Left lung (tissue), 10 donors: Measurements from ENCODE around the gene CLHC1. TPM values are rescaled to one million over a fixed set of nuclear protein-coding genes. Genes with fewer than 3 reads are reported as not detected.
"Not testable (repeated sequence)": the region's sequence is repeated elsewhere in the genome, so short reads cannot be mapped to it uniquely, and the experiment has no call there.

Source experiments
- ATAC-seq: fragments of 200-7000 bp; cut with Tn5 transposase; one replicate; pipeline ENCODE4 v1.9.1; 2020; ENCODE audit warnings: moderate library complexity
- DNase-seq, 4 donors: peaks; one replicate each; pipeline ENCODE4 v3.0.0-alpha.2; 2013 to 2020
- H3K27ac ChIP-seq, 2 donors: fragments of 200-600 bp; sonication (generic) in 1 of 2; one replicate each; pipeline versions ENCODE4 v1.5.0 to v1.8.0; 2020 to 2021
- H3K27me3 ChIP-seq, 2 donors: fragments of 200-600 bp; sonication (generic) in 1 of 2; one replicate each; pipeline versions ENCODE4 v1.5.0 to v1.8.0; 2020 to 2021
- H3K36me3 ChIP-seq, 2 donors: fragments of 200-600 bp; sonication (generic) in 1 of 2; one replicate each; pipeline versions ENCODE4 v1.5.0 to v1.8.0; 2020 to 2021
- H3K4me1 ChIP-seq, 2 donors: fragments of 200-600 bp; one replicate each; pipeline ENCODE4 v1.8.0; 2021
- H3K4me3 ChIP-seq, 2 donors: fragments of 200-600 bp; sonication (generic) in 1 of 2; one replicate each; pipeline versions ENCODE4 v1.5.0 to v1.8.0; 2020 to 2021; ENCODE audit warnings: mild to moderate bottlenecking in 1 of 2
- H3K9me3 ChIP-seq, 2 donors: fragments of 200-600 bp; sonication (generic) in 1 of 2; one replicate each; pipeline versions ENCODE4 v1.5.0 to v1.8.0; 2020 to 2021
- intact Hi-C, 2 donors: fragments of 100-400 bp; cut with DNase I; formaldehyde crosslinking; loops; one replicate each; pipeline versions ENCODE4 v1.11.2 to v1.14.2; 2022
- polyA plus RNA-seq, 6 donors: library from polyadenylated mRNA; unstranded; fragments of 120-200 nt; gene quantifications; one replicate each; pipeline ENCODE4 v1.2.1, GENCODE V29; 2013; ENCODE audit not compliant: insufficient read length in 6 of 6
- total RNA-seq, 2 donors: library from RNA; stranded (reverse); fragmentation: NEBNext Ultra II Directional; extraction: Animal tissue kit (Norgen Biotek cat#: 25700); gene quantifications; one replicate each; pipeline ENCODE4 v1.2.1, GENCODE V29; 2021
- TF ChIP-seq, protein P1 (sequence below), 2 donors: fragments of 200-600 bp; sonication (generic) in 1 of 2; IDR thresholded peaks; one replicate each; pipeline versions ENCODE4 v1.5.0 to v1.8.0; 2021; ENCODE audit warnings: antibody characterized with exemption in 2 of 2
- donor health status: DM: no; HTN: yes; CAD: no.
- donor health status: DM: no; HTN: no; CAD: no.

Gene CLHC1
- total and polyA plus RNA-seq, 8 donors = 9.2 to 41.2 (median 28.7) TPM

DNA sequence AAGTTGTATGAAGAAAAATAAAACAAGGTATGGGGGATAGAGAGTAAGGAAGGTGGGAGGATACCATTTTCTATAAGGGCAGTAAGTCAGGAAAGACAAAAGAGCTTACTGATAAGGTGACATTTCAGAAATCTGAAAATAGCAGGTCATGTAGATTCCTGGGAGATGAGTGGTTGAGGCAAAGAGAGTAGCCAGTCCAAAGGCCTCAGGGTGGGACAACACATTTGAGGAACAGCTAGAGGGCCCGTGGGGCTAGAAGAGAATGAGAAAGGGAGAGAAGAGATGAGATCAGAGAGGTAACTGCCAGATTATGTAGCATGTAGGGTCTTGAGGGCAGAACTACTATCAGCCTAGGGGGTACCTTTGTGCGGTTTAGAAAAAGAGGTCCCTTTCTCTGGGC, 2.9 kb downstream of the CLHC1 start:
- TF ChIP-seq, protein P1, sequence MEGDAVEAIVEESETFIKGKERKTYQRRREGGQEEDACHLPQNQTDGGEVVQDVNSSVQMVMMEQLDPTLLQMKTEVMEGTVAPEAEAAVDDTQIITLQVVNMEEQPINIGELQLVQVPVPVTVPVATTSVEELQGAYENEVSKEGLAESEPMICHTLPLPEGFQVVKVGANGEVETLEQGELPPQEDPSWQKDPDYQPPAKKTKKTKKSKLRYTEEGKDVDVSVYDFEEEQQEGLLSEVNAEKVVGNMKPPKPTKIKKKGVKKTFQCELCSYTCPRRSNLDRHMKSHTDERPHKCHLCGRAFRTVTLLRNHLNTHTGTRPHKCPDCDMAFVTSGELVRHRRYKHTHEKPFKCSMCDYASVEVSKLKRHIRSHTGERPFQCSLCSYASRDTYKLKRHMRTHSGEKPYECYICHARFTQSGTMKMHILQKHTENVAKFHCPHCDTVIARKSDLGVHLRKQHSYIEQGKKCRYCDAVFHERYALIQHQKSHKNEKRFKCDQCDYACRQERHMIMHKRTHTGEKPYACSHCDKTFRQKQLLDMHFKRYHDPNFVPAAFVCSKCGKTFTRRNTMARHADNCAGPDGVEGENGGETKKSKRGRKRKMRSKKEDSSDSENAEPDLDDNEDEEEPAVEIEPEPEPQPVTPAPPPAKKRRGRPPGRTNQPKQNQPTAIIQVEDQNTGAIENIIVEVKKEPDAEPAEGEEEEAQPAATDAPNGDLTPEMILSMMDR (IDR thresholded peaks at IDR 0.05) = no peak
- H3K27ac ChIP-seq = no peak overlapping the region
- no peaks in the 10 kb centered on the region for H3K9me3 ChIP-seq
- DNase-seq (no peak), ATAC-seq (no peak)
- H3K27me3 ChIP-seq = no peaks in the 10 kb centered on the region
- intact Hi-C loops = no loop called here
- no peak overlapping the region for H3K4me3 ChIP-seq
- peaks cover 0 to 5% of the 10 kb centered on the region in 2 donors for H3K36me3 ChIP-seq
- peaks cover 9 to 40% of the 10 kb centered on the region in 2 donors for H3K4me1 ChIP-seq

DNA sequence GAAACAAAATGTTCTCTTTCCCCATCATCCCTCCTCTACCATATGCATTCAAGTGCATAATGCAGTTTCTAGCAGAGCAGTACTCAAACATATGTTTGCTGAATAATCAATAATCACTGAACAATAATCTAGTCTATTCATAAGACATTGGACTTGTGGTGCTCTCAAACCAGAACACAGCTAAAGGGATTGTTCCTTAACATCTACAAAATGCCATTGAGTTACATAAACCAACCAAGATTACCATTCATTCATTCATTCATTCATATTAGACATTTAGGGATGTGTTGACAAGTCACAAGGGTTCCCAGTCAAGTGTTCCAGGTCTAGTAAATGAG, 3.9 kb downstream of the CLHC1 start:
- Histone ChIP-seq H3K36me3 (no peaks in the 10 kb centered on the region), H3K4me1 (peaks cover 0 to 31% of the 10 kb centered on the region in 2 donors), H3K27ac (peak overlapping the region in 1 of 2 donors; percentile 74), H3K27me3 (no peaks in the 10 kb centered on the region), H3K9me3 (no peaks in the 10 kb centered on the region), H3K4me3 (no peak overlapping the region)
- DNase-seq = no peak
- intact Hi-C loops = no loop called here
- ATAC-seq = no peak
- TF ChIP-seq, protein P1 (IDR thresholded peaks at IDR 0.05) = no peak

DNA sequence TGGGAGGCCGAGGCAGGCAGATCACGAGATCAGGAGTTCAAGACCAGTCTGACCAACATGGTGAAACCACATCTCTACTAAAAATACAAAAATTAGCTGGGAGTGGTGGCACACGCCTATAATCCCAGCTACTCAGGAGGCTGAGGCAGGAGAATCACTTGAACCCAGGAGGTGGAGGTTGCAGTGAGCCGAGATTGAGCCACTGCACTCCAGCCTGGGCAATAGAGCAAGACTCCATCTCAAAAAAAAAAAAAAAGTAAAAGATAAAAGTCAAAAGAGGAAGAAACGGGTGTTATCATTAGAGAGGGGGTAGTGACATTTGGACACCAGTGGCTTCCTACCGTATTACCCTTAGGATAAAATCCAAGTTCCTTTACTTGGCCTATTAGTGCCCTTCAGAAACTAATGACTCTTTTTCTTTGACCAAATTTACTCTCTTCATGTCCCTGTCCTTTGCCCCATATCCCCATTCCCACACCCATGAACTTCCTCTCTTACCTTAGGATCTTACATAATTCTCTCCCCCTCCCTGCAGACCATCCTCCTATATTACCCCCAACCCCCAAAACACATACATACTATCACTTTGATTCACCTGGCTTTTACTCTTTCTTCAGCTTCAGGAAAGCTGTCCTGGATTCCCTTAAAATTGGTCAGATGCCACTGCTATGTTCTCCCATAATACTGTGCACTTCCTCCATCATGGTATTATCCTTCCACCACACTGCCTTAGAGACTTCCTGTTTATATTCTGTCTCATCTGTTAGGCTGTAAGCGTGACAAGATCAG, 4.5 kb downstream of the CLHC1 start:
- H3K27ac ChIP-seq = peak overlapping the region in 1 of 2 donors; percentile 74
- H3K4me1 ChIP-seq = peaks cover 0 to 36% of the 10 kb centered on the region in 2 donors
- H3K36me3 ChIP-seq, intact Hi-C loops, H3K27me3 ChIP-seq, H3K9me3 ChIP-seq, H3K4me3 ChIP-seq, DNase-seq, ATAC-seq: not testable (repeated sequence)

DNA sequence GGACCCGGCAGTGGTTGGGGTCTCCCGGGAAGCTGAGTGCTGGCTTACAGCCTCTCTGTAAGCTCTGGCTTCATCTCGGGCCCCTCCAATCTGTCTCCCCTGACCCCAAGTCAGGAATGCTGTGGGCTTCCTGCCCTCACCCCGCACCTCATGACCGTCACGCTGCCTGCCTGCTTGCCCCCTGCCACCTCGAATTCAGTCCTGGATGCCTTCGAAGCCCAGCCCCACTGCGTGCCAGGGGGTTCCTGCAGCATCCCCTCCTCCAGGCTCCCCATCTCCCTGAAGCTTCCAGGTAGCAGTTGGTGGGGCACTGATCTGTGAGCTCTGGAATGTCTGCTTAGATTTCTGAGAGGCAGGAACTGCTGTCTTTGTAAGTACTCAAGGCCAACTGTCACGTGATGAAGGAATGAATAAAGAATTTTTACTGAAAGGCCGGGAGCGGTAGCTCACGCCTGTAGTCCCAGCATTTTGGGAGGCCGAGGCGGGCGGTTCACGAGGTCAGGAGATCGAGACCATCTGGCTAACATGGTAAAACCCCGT, 6.5 kb downstream of the CLHC1 start:
- Histone ChIP-seq H3K4me3 (no peak overlapping the region), H3K4me1 (peaks cover 0 to 30% of the 10 kb centered on the region in 2 donors), H3K27me3 (no peaks in the 10 kb centered on the region), H3K36me3 (no peaks in the 10 kb centered on the region), H3K27ac (no peak overlapping the region), H3K9me3 (no peaks in the 10 kb centered on the region)
- intact Hi-C loops = no loop called here
- TF ChIP-seq, protein P1 (IDR thresholded peaks at IDR 0.05) = no peak
- DNase-seq = no peak
- no peak for ATAC-seq

DNA sequence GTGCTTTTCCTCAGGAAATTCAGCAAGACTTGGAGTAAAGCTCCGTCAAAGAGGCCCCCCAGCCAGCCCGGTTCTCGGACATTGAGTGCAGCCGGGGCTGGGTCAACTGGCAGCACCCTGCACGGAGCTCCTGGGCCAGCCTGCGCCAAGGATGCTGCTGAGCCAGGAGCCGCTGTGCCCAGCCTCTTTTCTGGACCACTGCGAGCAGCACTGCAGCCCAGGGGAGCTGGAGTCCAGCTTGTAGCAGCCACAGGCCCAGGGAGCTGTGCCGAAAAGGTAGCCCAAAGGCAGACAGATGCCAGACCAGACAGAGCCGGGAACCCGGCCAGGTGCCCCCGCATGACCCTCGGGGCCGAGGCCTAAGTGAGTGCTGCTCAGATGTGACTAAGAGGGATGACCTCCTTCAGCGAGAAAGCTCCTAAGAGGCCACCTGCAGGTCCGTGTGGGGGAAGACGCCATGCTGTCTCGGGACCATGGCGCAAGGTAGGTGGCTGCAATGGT, 7.3 kb downstream of the CLHC1 start:
- Histone ChIP-seq H3K4me1 (peaks cover 0 to 30% of the 10 kb centered on the region in 2 donors), H3K36me3 (no peaks in the 10 kb centered on the region), H3K4me3 (no peak overlapping the region), H3K27me3 (no peaks in the 10 kb centered on the region), H3K9me3 (no peaks in the 10 kb centered on the region), H3K27ac (peak overlapping the region in 1 of 2 donors; percentile 94)
- TF ChIP-seq, protein P1 (IDR thresholded peaks at IDR 0.05) = no peak
- no peak for ATAC-seq
- peak in 1 of 4 donors; percentile 69 for DNase-seq
- intact Hi-C loops = no loop called here
